GM06990 (cell line): ENCODE results near the gene CFAP61.

Experiments used
- DNase-seq: peaks from one replicate; pipeline ENCODE4 v3.0.0-alpha.2; 2011; ENCODE audit not compliant: insufficient read length; ENCODE audit errors: extremely low read depth
- H3K27me3 ChIP-seq: replicated peaks from 2 replicates; pipeline ENCODE4 v1.6.0; 2011; ENCODE audit warnings: low read length; ENCODE audit not compliant: control insufficient read depth, insufficient read depth
- H3K36me3 ChIP-seq: 2 replicates; pipeline ENCODE4 v1.5.1; 2011; ENCODE audit warnings: low read length; ENCODE audit not compliant: control insufficient read depth, insufficient read depth
- H3K4me3 ChIP-seq: replicated peaks from 2 replicates; pipeline ENCODE4 v1.5.1; 2011; ENCODE audit warnings: low read depth, mild to moderate bottlenecking, control low read depth, low read length
- CTCF ChIP-seq: IDR thresholded peaks from 2 replicates; pipeline ENCODE4 v1.5.1; 2011; ENCODE audit warnings: low read length, control low read depth, mild to moderate bottlenecking, inconsistent platforms; ENCODE audit not compliant: insufficient read depth, poor library complexity, severe bottlenecking

Gene CFAP61

GRCh38 chr20:20228351-20228750, 176.0 kb downstream of the CFAP61 start:
- no peaks in the 10 kb centered on the region; the same call in 1 of the 2 replicates for H3K27me3 ChIP-seq

GRCh38 chr20:20229595-20229994, 177.3 kb downstream of the CFAP61 start:
- DNase-seq: no peak
- no peaks in the 10 kb centered on the region for H3K36me3 ChIP-seq
- no peak for TF ChIP-seq CTCF
- H3K27me3 ChIP-seq: no peaks in the 10 kb centered on the region; the same call in 1 of the 2 replicates
- no peak overlapping the region for H3K4me3 ChIP-seq

More at GRCh38 chr20:20228351-20228750, 176.0 kb downstream of the CFAP61 start:
- no peak for TF ChIP-seq CTCF
- Histone ChIP-seq H3K36me3 (no peaks in the 10 kb centered on the region), H3K4me3 (no peak overlapping the region)
- no peak for DNase-seq

GRCh38 chr20:20230741-20231140, 178.4 kb downstream of the CFAP61 start:
- no peaks in the 10 kb centered on the region for H3K36me3 ChIP-seq
- DNase-seq: no peak

GRCh38 chr20:20231528-20232298, 179.4 kb downstream of the CFAP61 start:
- Histone ChIP-seq H3K36me3 (no peaks in the 10 kb centered on the region), H3K4me3 (no peak overlapping the region), H3K27me3 (no peaks in the 10 kb centered on the region; the same call in 1 of the 2 replicates)
- no peak for TF ChIP-seq CTCF
- no peak for DNase-seq

More at GRCh38 chr20:20230741-20231140, 178.4 kb downstream of the CFAP61 start:
- Histone ChIP-seq H3K4me3 (no peak overlapping the region), H3K27me3 (no peaks in the 10 kb centered on the region; the same call in 1 of the 2 replicates)
- no peak for TF ChIP-seq CTCF

GRCh38 chr20:20233041-20233514, 180.7 kb downstream of the CFAP61 start:
- Histone ChIP-seq H3K27me3 (no peaks in the 10 kb centered on the region; the same call in none of the 2 replicates), H3K36me3 (no peaks in the 10 kb centered on the region), H3K4me3 (no peak overlapping the region)
- no peak for TF ChIP-seq CTCF
- no peak for DNase-seq

GRCh38 chr20:20235681-20236080, 183.3 kb downstream of the CFAP61 start:
- H3K27me3 ChIP-seq: no peaks in the 10 kb centered on the region; the same call in none of the 2 replicates

More at GRCh38 chr20:20235681-20236080, 183.3 kb downstream of the CFAP61 start:
- H3K4me3 ChIP-seq: no peak overlapping the region
- no peak for TF ChIP-seq CTCF
- DNase-seq: no peak
- H3K36me3 ChIP-seq: no peaks in the 10 kb centered on the region
